Endodermal cell (in vitro differentiated cells): ENCODE measurements around the gene TAB2. TPM values are rescaled to one million over a fixed set of nuclear protein-coding genes. Genes with fewer than 3 reads are reported as not detected.

Experiments used
- DNase-seq: peaks from one replicate; pipeline ENCODE4 v3.0.0-alpha.2; 2017
- H3K27ac ChIP-seq: 2 replicates; pipeline ENCODE4 v1.5.1; 2013; ENCODE audit warnings: mild to moderate bottlenecking, low read depth, low read length, moderate library complexity
- H3K27me3 ChIP-seq: 2 replicates; pipeline ENCODE4 v1.6.1; 2013; ENCODE audit warnings: mild to moderate bottlenecking, low read length, moderate library complexity; ENCODE audit not compliant: insufficient read depth, control insufficient read depth, poor library complexity, severe bottlenecking
- H3K36me3 ChIP-seq: 2 replicates; pipeline ENCODE4 v1.7.0; 2013; ENCODE audit warnings: mild to moderate bottlenecking, low read length, moderate library complexity; ENCODE audit not compliant: control insufficient read depth, insufficient read depth
- H3K4me1 ChIP-seq: one replicate; pipeline ENCODE4 v1.7.0; 2013; ENCODE audit warnings: low read length; ENCODE audit not compliant: control insufficient read depth, insufficient read depth
- H3K4me3 ChIP-seq: 2 replicates; pipeline ENCODE4 v1.5.1; 2013; ENCODE audit warnings: mild to moderate bottlenecking, low read length, moderate library complexity
- H3K9ac ChIP-seq: 2 replicates; pipeline ENCODE4 v1.6.1; 2013; ENCODE audit warnings: mild to moderate bottlenecking, low read length, moderate library complexity; ENCODE audit not compliant: poor library complexity, severe bottlenecking; ENCODE audit errors: extremely low read depth
- H3K9me3 ChIP-seq: 2 replicates; pipeline ENCODE4 v1.6.1; 2013; ENCODE audit warnings: mild to moderate bottlenecking, low read length, moderate library complexity; ENCODE audit not compliant: control insufficient read depth
- H3K27ac Mint-ChIP-seq: 2 replicates; pipeline ENCODE4 v1.8.0; 2020; ENCODE audit warnings: mixed read lengths
- H3K27me3 Mint-ChIP-seq: 2 replicates; pipeline ENCODE4 v1.8.0; 2021; ENCODE audit warnings: mild to moderate bottlenecking, mixed read lengths; ENCODE audit not compliant: insufficient read depth
- H3K36me3 Mint-ChIP-seq: 2 replicates; pipeline ENCODE4 v1.8.0; 2020; ENCODE audit warnings: low read depth, mixed read lengths
- H3K4me1 Mint-ChIP-seq: 2 replicates; pipeline ENCODE4 v1.8.0; 2020; ENCODE audit warnings: mixed read lengths
- H3K4me3 Mint-ChIP-seq: 2 replicates; pipeline ENCODE4 v1.8.0; 2020; ENCODE audit warnings: mild to moderate bottlenecking, moderate library complexity, mixed read lengths
- H3K9me3 Mint-ChIP-seq: 2 replicates; pipeline ENCODE4 v1.8.0; 2020; ENCODE audit warnings: mild to moderate bottlenecking, mixed read lengths
- CTCF ChIP-seq: fragments of 200-600 bp; sonication (generic); conservative IDR thresholded peaks from 2 replicates; pipeline ENCODE4 v1.5.0; 2021; ENCODE audit warnings: antibody characterized with exemption, mild to moderate bottlenecking
- WGBS, 2 experiments: methylation state at CpG; one replicate each; pipeline versions ENCODE4 v1.1.5 to v1.1.7; 2013; ENCODE audit warnings: missing lambda C conversion rate in 2 of 2, mixed read lengths in 1 of 2; ENCODE audit not compliant: insufficient coverage in 1 of 2, insufficient read length in 1 of 2; 5-methylcytosine and 5-hydroxymethylcytosine counted together
- total RNA-seq, 2 donors: library from RNA; stranded (reverse); fragmentation: NEBNext Ultra II Directional in 1 of 2; extraction: Animal tissue kit (Norgen Biotek cat#: 25700) in 1 of 2; gene quantifications; 2 replicates in 1 of 2; 3 replicates in 1 of 2; pipeline ENCODE4 v1.2.1, GENCODE V29; 2021

TAB2 gene
- total RNA-seq, 2 donors from 2014 or later, result 51.1 to 54.8 TPM

GRCh38 chr6:149324428-149324827 lies 6.9 kb downstream of the TAB2 start:
- Histone ChIP-seq H3K4me1 (no peaks in the 10 kb centered on the region), H3K4me3 (no peak overlapping the region), H3K9ac (no peak overlapping the region), H3K36me3 (peaks cover 6% of the 10 kb centered on the region), H3K27me3 (no peaks in the 10 kb centered on the region), H3K27ac (no peak overlapping the region), H3K9me3 (no peaks in the 10 kb centered on the region)
- H3K4me3 Mint-ChIP-seq, result no peak overlapping the region
- no peak for DNase-seq
- H3K27me3 Mint-ChIP-seq, result no peaks in the 10 kb centered on the region
- no peaks in the 10 kb centered on the region for H3K9me3 Mint-ChIP-seq
- H3K27ac Mint-ChIP-seq, result no peak overlapping the region
- TF ChIP-seq CTCF, result no peak
- H3K36me3 Mint-ChIP-seq, result no peaks in the 10 kb centered on the region
- H3K4me1 Mint-ChIP-seq, result peaks cover 45% of the 10 kb centered on the region

GRCh38 chr6:149325648-149326236 lies 8.2 kb downstream of the TAB2 start:
- H3K4me1 ChIP-seq, result no peaks in the 10 kb centered on the region
- Mint-ChIP-seq H3K9me3 (no peaks in the 10 kb centered on the region), H3K4me1 (peaks cover 49% of the 10 kb centered on the region), H3K27ac (no peak overlapping the region), H3K4me3 (no peak overlapping the region), H3K27me3 (no peaks in the 10 kb centered on the region), H3K36me3 (no peaks in the 10 kb centered on the region)
- no peak for DNase-seq
- H3K36me3 ChIP-seq, result peaks cover 6% of the 10 kb centered on the region
- 95% methylated on average over 3 of the region's 3 CpGs; no CpG with 5 or more reads in 1 of the 2 experiments for WGBS, 2 experiments
- TF ChIP-seq CTCF, result no peak
- H3K4me3 ChIP-seq, result no peak overlapping the region
- H3K27me3 ChIP-seq, result no peaks in the 10 kb centered on the region
- H3K27ac ChIP-seq, result no peak overlapping the region
- H3K9me3 ChIP-seq, result no peaks in the 10 kb centered on the region
- H3K9ac ChIP-seq, result no peak overlapping the region

GRCh38 chr6:149327638-149328037 lies 10.1 kb downstream of the TAB2 start:
- Histone ChIP-seq H3K4me3 (no peak overlapping the region), H3K36me3 (peaks cover 6% of the 10 kb centered on the region), H3K9ac (no peak overlapping the region), H3K4me1 (peaks cover 2% of the 10 kb centered on the region), H3K27ac (no peak overlapping the region), H3K9me3 (no peaks in the 10 kb centered on the region), H3K27me3 (no peaks in the 10 kb centered on the region)
- WGBS, 2 experiments, result 70 to 72% methylated on average over 2 of the region's 2 CpGs
- Mint-ChIP-seq H3K27me3 (no peaks in the 10 kb centered on the region), H3K4me1 (peaks cover 64% of the 10 kb centered on the region), H3K36me3 (no peaks in the 10 kb centered on the region), H3K4me3 (no peak overlapping the region), H3K9me3 (no peaks in the 10 kb centered on the region), H3K27ac (no peak overlapping the region)
- DNase-seq, result no peak
- no peak for TF ChIP-seq CTCF
